H1 (cell line): ENCODE results near the gene LDLRAP1. TPM values are rescaled to one million over a fixed set of nuclear protein-coding genes. Genes with fewer than 3 reads are reported as not detected.
A peak's percentile ranks its signal among the peaks of the same experiment; 100 is the strongest.

Experiments used
- CTCF ChIA-PET: fragments of 300-600 bp; sonication (Branson Sonifier 250); formaldehyde crosslinking; loops from one replicate; lab custom pipeline; 2021; ENCODE audit not compliant: partially characterized antibody; lab: Charles Lee
- POLR2A ChIA-PET: fragments of 300-600 bp; sonication (Branson Sonifier 250); formaldehyde crosslinking; loops from one replicate; lab custom pipeline; 2021; ENCODE audit warnings: inconsistent platforms; ENCODE audit not compliant: partially characterized antibody; lab: Charles Lee
- DNase-seq, 2 experiments: peaks; one replicate each; pipeline versions ENCODE4 v3.0.0 to v3.0.0-alpha.2; 2010 to 2022; ENCODE audit warnings: low spot score in 2 of 2, low read depth in 1 of 2, mixed read lengths in 1 of 2
- FAIRE-seq: peaks from 2 replicates; lab custom pipeline; 2011; peaks lifted over from hg19 to GRCh38; lab: Jason Lieb, UNC
- H2AFZ ChIP-seq: 2 replicates; pipeline ENCODE4 v1.8.1; 2012; ENCODE audit warnings: low read length, inconsistent platforms
- H2AK5ac ChIP-seq: 2 replicates; pipeline ENCODE4 v1.6.1; 2013; ENCODE audit warnings: low read depth, low read length
- H2BK120ac ChIP-seq: replicated peaks from 2 replicates; pipeline ENCODE3; 2013; ENCODE audit warnings: low read depth, low read length, inconsistent platforms
- H2BK12ac ChIP-seq: 2 replicates; pipeline ENCODE4 v1.6.1; 2013; ENCODE audit warnings: low read depth, low read length
- H2BK15ac ChIP-seq: 2 replicates; pipeline ENCODE4 v1.6.1; 2013; ENCODE audit warnings: low read length
- H2BK20ac ChIP-seq: 2 replicates; pipeline ENCODE4 v1.6.1; 2013; ENCODE audit warnings: low read length
- H2BK5ac ChIP-seq: 2 replicates; pipeline ENCODE4 v1.6.1; 2013; ENCODE audit warnings: low read depth, low read length
- H3K14ac ChIP-seq: 2 replicates; pipeline ENCODE4 v1.6.1; 2013; ENCODE audit warnings: inconsistent platforms; ENCODE audit not compliant: insufficient read length
- H3K18ac ChIP-seq: 2 replicates; pipeline ENCODE4 v1.6.1; 2013; ENCODE audit warnings: low read length; ENCODE audit errors: extremely low read depth
- H3K23ac ChIP-seq: 2 replicates; pipeline ENCODE4 v1.6.1; 2013; ENCODE audit warnings: inconsistent platforms; ENCODE audit not compliant: insufficient read length
- H3K23me2 ChIP-seq: 2 replicates; pipeline ENCODE4 v1.6.1; 2013; ENCODE audit warnings: low read depth, low read length
- H3K27ac ChIP-seq: 2 replicates; pipeline ENCODE4 v1.6.1; 2011; ENCODE audit warnings: low read depth, low read length, inconsistent platforms
- H3K27me3 ChIP-seq, 4 experiments: replicated peaks in 1 of 4; 1 replicate in 1 of 4; 2 replicates in 3 of 4; pipeline versions ENCODE4 v1.6.1 to v1.8.1; 2011 to 2013; ENCODE audit warnings: low read length in 3 of 4, mild to moderate bottlenecking in 3 of 4, inconsistent platforms in 2 of 4, mixed read lengths in 2 of 4, moderate library complexity in 1 of 4; ENCODE audit not compliant: control insufficient read depth in 3 of 4, insufficient read depth in 3 of 4; ENCODE audit errors: extremely low read depth in 1 of 4
- H3K36me3 ChIP-seq, 4 experiments: 2 replicates each; pipeline versions ENCODE4 v1.6.1 to v1.8.1; 2011 to 2013; ENCODE audit warnings: mild to moderate bottlenecking in 4 of 4, low read length in 3 of 4, moderate library complexity in 2 of 4, control low read depth in 1 of 4, inconsistent platforms in 1 of 4; ENCODE audit not compliant: insufficient read depth in 4 of 4, control insufficient read depth in 2 of 4
- H3K4ac ChIP-seq: replicated peaks from 2 replicates; pipeline ENCODE3; 2013; ENCODE audit warnings: low read length, low read depth, mixed read lengths, inconsistent platforms; ENCODE audit not compliant: insufficient read length
- H3K4me1 ChIP-seq, 4 experiments: replicated peaks in 1 of 4; 1 replicate in 1 of 4; 2 replicates in 3 of 4; pipeline versions ENCODE4 v1.6.1 to v1.8.1; 2011 to 2013; ENCODE audit warnings: low read length in 3 of 4, inconsistent platforms in 2 of 4, mixed read lengths in 1 of 4; ENCODE audit not compliant: insufficient read depth in 4 of 4, control insufficient read depth in 3 of 4
- H3K4me2 ChIP-seq, 2 experiments: 2 replicates each; pipeline versions ENCODE4 v1.6.1 to v1.8.1; 2011 to 2013; ENCODE audit warnings: low read depth in 2 of 2, low read length in 2 of 2, control low read depth in 1 of 2, inconsistent platforms in 1 of 2, mild to moderate bottlenecking in 1 of 2; ENCODE audit not compliant: insufficient read depth in 1 of 2
- H3K4me3 ChIP-seq, 4 experiments: fragments of 200-600, 300-600 bp in 1 of 4; sonication (generic), shearing (Covaris generic), sonication (Bioruptor Twin) in 1 of 4; 2 replicates each; pipeline versions ENCODE4 v1.5.1 to v1.8.1; 2011 to 2016; ENCODE audit warnings: low read length in 4 of 4, low read depth in 3 of 4, control low read depth in 2 of 4, inconsistent platforms in 2 of 4, mild to moderate bottlenecking in 2 of 4, mixed read lengths in 1 of 4, moderate library complexity in 1 of 4; ENCODE audit not compliant: insufficient read depth in 2 of 4; ENCODE audit errors: extremely low read depth in 1 of 4
- H3K56ac ChIP-seq: replicated peaks from 2 replicates; pipeline ENCODE3; 2013; ENCODE audit warnings: low read depth, mild to moderate bottlenecking, mixed read lengths, low read length, inconsistent platforms; ENCODE audit not compliant: insufficient read length
- H3K79me1 ChIP-seq: 2 replicates; pipeline ENCODE4 v1.6.1; 2013; ENCODE audit warnings: low read depth, low read length, control low read depth
- H3K79me2 ChIP-seq, 2 experiments: 2 replicates each; pipeline versions ENCODE4 v1.6.1 to v1.8.1; 2012 to 2013; ENCODE audit warnings: low read length in 2 of 2, mild to moderate bottlenecking in 2 of 2, inconsistent platforms in 1 of 2; ENCODE audit not compliant: insufficient read depth in 2 of 2, control insufficient read depth in 1 of 2
- H3K9ac ChIP-seq, 4 experiments: replicated peaks in 1 of 4; 1 replicate in 1 of 4; 2 replicates in 3 of 4; pipeline versions ENCODE4 v1.6.1 to v1.8.1; 2011 to 2013; ENCODE audit warnings: low read depth in 3 of 4, low read length in 3 of 4, control low read depth in 2 of 4, mild to moderate bottlenecking in 2 of 4, moderate library complexity in 2 of 4, inconsistent platforms in 1 of 4; ENCODE audit errors: extremely low read depth in 1 of 4
- H3K9me3 ChIP-seq, 2 experiments: 2 replicates each; pipeline versions ENCODE4 v1.6.1 to v1.8.1; 2012 to 2013; ENCODE audit warnings: mild to moderate bottlenecking in 2 of 2, moderate library complexity in 2 of 2, control low read depth in 1 of 2, inconsistent platforms in 1 of 2, low read depth in 1 of 2, low read length in 1 of 2, mixed read lengths in 1 of 2; ENCODE audit not compliant: insufficient read depth in 2 of 2
- H4K20me1 ChIP-seq, 2 experiments: replicated peaks in 1 of 2; 2 replicates each; pipeline versions ENCODE3 to v1.8.1; 2011 to 2013; ENCODE audit warnings: inconsistent platforms in 2 of 2, low read length in 2 of 2, mild to moderate bottlenecking in 1 of 2; ENCODE audit not compliant: insufficient read depth in 2 of 2, control insufficient read depth in 1 of 2
- H4K5ac ChIP-seq: 2 replicates; pipeline ENCODE4 v1.6.1; 2013; ENCODE audit warnings: low read length, low read depth, mixed read lengths, inconsistent platforms; ENCODE audit not compliant: insufficient read length
- H4K8ac ChIP-seq: 2 replicates; pipeline ENCODE4 v1.8.0; 2013; ENCODE audit warnings: mild to moderate bottlenecking, moderate library complexity, low read length, inconsistent platforms; ENCODE audit not compliant: insufficient read depth; ENCODE audit errors: extremely low read depth
- H4K91ac ChIP-seq: replicated peaks from 2 replicates; pipeline ENCODE3; 2013; ENCODE audit warnings: low read length, mixed read lengths, inconsistent platforms; ENCODE audit not compliant: insufficient read length
- ASH2L ChIP-seq: fragments of 200-600, 300-600 bp; sonication (generic); IDR thresholded peaks from one replicate; pipeline ENCODE4 v1.7.1; 2017; ENCODE audit warnings: low read length
- ATF2 ChIP-seq: IDR thresholded peaks from 2 replicates; pipeline ENCODE4 v1.6.1; 2012; ENCODE audit warnings: low read length, inconsistent platforms
- BCL11A ChIP-seq, 2 experiments: IDR thresholded peaks; one replicate each; pipeline ENCODE4 v1.6.1; 2011; ENCODE audit warnings: low read depth in 2 of 2, low read length in 2 of 2, mild to moderate bottlenecking in 2 of 2
- FOSL1 ChIP-seq: IDR thresholded peaks from 2 replicates; pipeline ENCODE4 v1.6.1; 2011; ENCODE audit warnings: mild to moderate bottlenecking, low read depth, low read length, moderate library complexity; ENCODE audit not compliant: insufficient read depth
- KDM1A ChIP-seq: fragments of 200-600, 300-600 bp; sonication (generic); IDR thresholded peaks from 2 replicates; pipeline ENCODE4 v1.7.1; 2016; ENCODE audit warnings: mild to moderate bottlenecking, low read length, borderline replicate concordance
- KDM5A ChIP-seq: fragments of 200-600 bp; IDR thresholded peaks from 2 replicates; pipeline ENCODE4 v1.7.1; 2012; ENCODE audit warnings: mild to moderate bottlenecking, low read length, inconsistent platforms, mixed read lengths
- POLR2A ChIP-seq, 2 experiments: IDR thresholded peaks; 1 replicate in 1 of 2; 2 replicates in 1 of 2; pipeline ENCODE4 v1.6.1; 2011; ENCODE audit warnings: low read depth in 2 of 2, low read length in 2 of 2, mild to moderate bottlenecking in 2 of 2; ENCODE audit errors: control extremely low read depth in 1 of 2
- POLR2AphosphoS5 ChIP-seq: IDR thresholded peaks from 2 replicates; pipeline ENCODE4 v1.6.1; 2011; ENCODE audit warnings: low read depth, low read length
- SIRT6 ChIP-seq: IDR thresholded peaks from one replicate; pipeline ENCODE4 v1.7.1; 2012; ENCODE audit warnings: low read length, inconsistent platforms
- TAF7 ChIP-seq: optimal IDR thresholded peaks from 2 replicates; pipeline ENCODE3; 2011; ENCODE audit warnings: low read depth, mild to moderate bottlenecking, inconsistent platforms, low read length, moderate library complexity, borderline replicate concordance
- TCF12 ChIP-seq: IDR thresholded peaks from 2 replicates; pipeline ENCODE4 v1.6.1; 2011; ENCODE audit warnings: low read depth, mild to moderate bottlenecking, low read length
- ZNF274 ChIP-seq: IDR thresholded peaks from 2 replicates; pipeline ENCODE4 v1.7.0; 2012; ENCODE audit warnings: low read length, borderline replicate concordance; ENCODE audit errors: extremely low read depth
- WGBS, 2 experiments: shearing (Covaris generic) in 1 of 2; methylation state at CpG; one replicate each; pipeline versions ENCODE4 v1.1.6 to v1.1.7; 2013 to 2015; ENCODE audit warnings: low lambda C conversion rate in 2 of 2, mixed read lengths in 2 of 2, inconsistent platforms in 1 of 2, low coverage in 1 of 2, missing lambda C conversion rate in 1 of 2; ENCODE audit not compliant: insufficient replicate concordance in 2 of 2, insufficient coverage in 1 of 2, insufficient read length in 1 of 2; ENCODE audit errors: extremely low coverage in 1 of 2, missing lambda C conversion rate in 1 of 2; 5-methylcytosine and 5-hydroxymethylcytosine counted together
- polyA plus RNA-seq, 7 experiments: library from polyadenylated mRNA; depleted of rRNA in 3 of 7; stranded (reverse) in 5 of 7; unstranded in 2 of 7; fragments of >200 nt in 5 of 7; fragments of 200-250 nt in 2 of 7; gene quantifications; 1 replicate in 5 of 7; 2 replicates in 1 of 7; 4 replicates in 1 of 7; pipeline versions ENCODE4 v1.2.1 to v1.2.3, GENCODE V29; 2011 to 2013; ENCODE audit warnings: missing spikeins in 2 of 7, mixed read lengths in 2 of 7
- total RNA-seq: library from RNA; stranded (reverse); fragmentation: NEBNext Ultra II Directional; extraction: Animal tissue kit (Norgen Biotek cat#: 25700); gene quantifications from 2 replicates; pipeline ENCODE4 v1.2.1, GENCODE V29; 2021
- TF ChIP-seq, protein P1 (sequence below): IDR thresholded peaks from 2 replicates; pipeline ENCODE4 v1.6.1; 2011; ENCODE audit warnings: low read length, improper control_type of control experiment

The LDLRAP1 gene
- total and polyA plus RNA-seq, 2 of the 8 experiments (the other 6 are each of a cell fraction or from before 2014, with no cell fraction given) = 12.8 to 13.2 TPM

DNA sequence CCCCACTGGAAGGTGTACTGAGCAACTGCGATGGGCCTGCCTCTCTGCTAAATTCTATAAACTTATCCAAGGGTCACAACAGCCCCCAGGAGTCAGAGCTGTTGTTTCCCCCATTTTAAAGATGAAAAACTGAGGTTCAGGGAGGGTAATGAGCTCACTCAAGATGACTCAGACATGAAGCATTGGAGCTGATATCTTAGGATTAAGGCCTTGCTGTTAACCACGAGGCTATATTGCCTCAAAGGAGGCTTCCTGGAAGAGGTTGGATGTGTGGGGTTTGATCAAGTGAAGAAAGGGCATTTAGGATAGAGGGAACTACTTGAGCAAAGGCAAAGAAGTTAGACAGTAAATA lies 6.7 kb downstream of the LDLRAP1 start:
- H2BK12ac ChIP-seq = no peak overlapping the region
- POLR2A ChIA-PET = no interaction called here
- no peak overlapping the region for H3K4ac ChIP-seq
- H3K23ac ChIP-seq = no peak overlapping the region
- CTCF ChIA-PET = interaction anchor here (0.6 to 7.7 kb wide), 9 partner anchors 16 to 343 kb away, joined by 3 to 34 read pairs (median 5); no protein-coding TSS in a partner anchor
- H4K91ac ChIP-seq = no peak overlapping the region
- H4K8ac ChIP-seq = no peak overlapping the region
- 96% methylated on average over 2 of the region's 2 CpGs; no CpG with 5 or more reads in 1 of the 2 experiments for WGBS, 2 experiments
- no peak overlapping the region for H3K4me3 ChIP-seq
- H2BK5ac ChIP-seq = peak overlapping the region; percentile 52; the same call in 1 of the 2 replicates
- H3K4me1 ChIP-seq = no peaks in the 10 kb centered on the region; a peak in 1 of 7 replicates
- H3K27me3 ChIP-seq = no peaks in the 10 kb centered on the region
- no peak overlapping the region for H2BK20ac ChIP-seq
- no peak overlapping the region for H3K27ac ChIP-seq
- no peak overlapping the region for H3K14ac ChIP-seq
- peaks cover 10% of the 10 kb centered on the region for H3K79me1 ChIP-seq
- 0 out of 4 replicates have a peak, but pooled peaks cover 0 to 5% of the 10 kb centered on the region in 2 experiments for H3K79me2 ChIP-seq
- no peak overlapping the region for H2BK15ac ChIP-seq
- FAIRE-seq = no peak
- H2AFZ ChIP-seq = no peak overlapping the region
- H4K5ac ChIP-seq = no peak overlapping the region
- H3K4me2 ChIP-seq = no peak overlapping the region
- no peak for DNase-seq
- no peak overlapping the region for H3K18ac ChIP-seq
- no peaks in the 10 kb centered on the region for H3K36me3 ChIP-seq
- H2AK5ac ChIP-seq = no peak overlapping the region
- no peaks in the 10 kb centered on the region for H3K9me3 ChIP-seq
- no peak overlapping the region for H3K56ac ChIP-seq
- peaks cover 3% of the 10 kb centered on the region in 2 experiments for H4K20me1 ChIP-seq
- H3K23me2 ChIP-seq = no peaks in the 10 kb centered on the region; the same call in 1 of the 2 replicates
- H3K9ac ChIP-seq = no peak overlapping the region
- H2BK120ac ChIP-seq = no peak overlapping the region
- TF ChIP-seq FOSL1 (no peak), SIRT6 (no peak), ZNF274 (no peak), TCF12 (no peak), ATF2 (no peak), TAF7 (no peak), ASH2L (no peak), BCL11A (IDR thresholded peaks at IDR 0.05; ENCODE audit: low read depth in 2 of 2, low read length in 2 of 2) (no peak), POLR2AphosphoS5 (no peak), KDM1A (no peak), POLR2A (IDR thresholded peaks at IDR 0.05; ENCODE audit: control extremely low read depth in 1 of 2, low read depth in 2 of 2, low read length in 2 of 2) (no peak), KDM5A (no peak)
- TF ChIP-seq, protein P1, sequence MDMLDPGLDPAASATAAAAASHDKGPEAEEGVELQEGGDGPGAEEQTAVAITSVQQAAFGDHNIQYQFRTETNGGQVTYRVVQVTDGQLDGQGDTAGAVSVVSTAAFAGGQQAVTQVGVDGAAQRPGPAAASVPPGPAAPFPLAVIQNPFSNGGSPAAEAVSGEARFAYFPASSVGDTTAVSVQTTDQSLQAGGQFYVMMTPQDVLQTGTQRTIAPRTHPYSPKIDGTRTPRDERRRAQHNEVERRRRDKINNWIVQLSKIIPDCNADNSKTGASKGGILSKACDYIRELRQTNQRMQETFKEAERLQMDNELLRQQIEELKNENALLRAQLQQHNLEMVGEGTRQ = no peak
